HG03039 (cell line): ENCODE measurements around the gene MYEF2.

Experiments used
- ATAC-seq: cut with Tn5 transposase; IDR thresholded peaks from one replicate; pipeline ENCODE4 v1.9.1; 2021; ENCODE audit warnings: mild to moderate bottlenecking, moderate library complexity; ENCODE audit not compliant: unreplicated experiment

Gene MYEF2

DNA sequence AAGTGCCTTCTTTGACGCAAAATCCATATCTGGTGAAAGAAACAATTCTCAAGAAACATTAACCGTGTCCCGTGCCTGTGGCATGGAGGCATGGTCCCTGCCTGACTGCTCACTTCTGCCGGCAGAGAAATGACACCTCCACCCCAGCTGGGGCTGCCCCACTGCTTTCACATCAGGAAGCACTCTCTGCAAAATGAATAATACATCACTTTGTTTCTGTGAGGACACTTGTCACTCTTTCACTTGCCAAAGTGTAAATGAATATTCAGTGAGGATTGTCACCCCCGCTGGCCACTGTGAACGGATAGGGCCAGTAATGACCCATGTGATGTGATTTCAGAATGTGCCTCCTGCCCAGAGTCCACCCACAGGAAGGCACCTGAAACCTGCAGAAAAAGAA lies 88.4 kb downstream of the MYEF2 start:
- no peak for ATAC-seq

GRCh38 chr15:48087844-48088243 lies 90.3 kb downstream of the MYEF2 start:
- no peak for ATAC-seq

GRCh38 chr15:48086576-48086975 lies 91.5 kb downstream of the MYEF2 start:
- ATAC-seq: no peak

GRCh38 chr15:48086133-48086532 lies 92.0 kb downstream of the MYEF2 start:
- no peak for ATAC-seq

DNA sequence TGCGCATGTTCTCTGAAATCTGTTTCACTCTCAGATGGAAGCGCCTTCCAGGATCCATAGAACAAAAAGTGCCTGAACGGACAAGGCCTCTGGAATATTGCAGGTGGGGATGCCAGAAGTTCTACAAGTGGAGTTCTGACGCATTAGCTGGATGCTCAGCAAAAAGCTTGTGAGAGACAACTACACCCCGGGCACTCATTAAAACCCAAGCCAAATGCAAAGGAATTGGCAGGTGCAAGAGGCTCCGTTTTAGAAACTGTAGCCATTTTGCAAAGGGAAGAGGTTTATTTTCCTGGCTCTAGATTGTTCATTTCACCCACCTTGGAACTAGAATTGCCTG lies 92.5 kb downstream of the MYEF2 start:
- ATAC-seq: no peak

GRCh38 chr15:48084759-48085590 lies 93.1 kb downstream of the MYEF2 start:
- no peak for ATAC-seq
